Measurements from ENCODE around the gene PIGQ.

DNA sequence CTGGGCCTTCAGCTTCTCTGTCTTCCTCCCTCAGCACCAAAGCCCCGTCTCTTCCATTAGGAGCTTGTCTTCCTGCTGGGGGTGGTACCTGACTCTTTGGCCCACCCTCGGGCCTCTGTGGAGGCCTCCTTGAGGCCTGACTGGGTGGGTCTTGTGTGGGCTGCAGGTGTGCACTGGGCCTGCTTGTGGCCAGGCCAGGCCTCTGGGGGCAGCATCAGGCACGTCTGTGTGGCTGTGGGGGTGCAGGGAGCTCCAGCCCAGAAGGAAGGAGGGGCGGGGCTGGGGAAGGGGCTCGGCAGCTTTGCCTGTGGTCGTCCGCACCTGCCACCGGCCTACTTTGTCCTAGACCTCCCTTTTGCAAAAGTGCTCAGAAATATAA, 7.0 kb downstream of the PIGQ start:
- TF ChIP-seq, protein P1, sequence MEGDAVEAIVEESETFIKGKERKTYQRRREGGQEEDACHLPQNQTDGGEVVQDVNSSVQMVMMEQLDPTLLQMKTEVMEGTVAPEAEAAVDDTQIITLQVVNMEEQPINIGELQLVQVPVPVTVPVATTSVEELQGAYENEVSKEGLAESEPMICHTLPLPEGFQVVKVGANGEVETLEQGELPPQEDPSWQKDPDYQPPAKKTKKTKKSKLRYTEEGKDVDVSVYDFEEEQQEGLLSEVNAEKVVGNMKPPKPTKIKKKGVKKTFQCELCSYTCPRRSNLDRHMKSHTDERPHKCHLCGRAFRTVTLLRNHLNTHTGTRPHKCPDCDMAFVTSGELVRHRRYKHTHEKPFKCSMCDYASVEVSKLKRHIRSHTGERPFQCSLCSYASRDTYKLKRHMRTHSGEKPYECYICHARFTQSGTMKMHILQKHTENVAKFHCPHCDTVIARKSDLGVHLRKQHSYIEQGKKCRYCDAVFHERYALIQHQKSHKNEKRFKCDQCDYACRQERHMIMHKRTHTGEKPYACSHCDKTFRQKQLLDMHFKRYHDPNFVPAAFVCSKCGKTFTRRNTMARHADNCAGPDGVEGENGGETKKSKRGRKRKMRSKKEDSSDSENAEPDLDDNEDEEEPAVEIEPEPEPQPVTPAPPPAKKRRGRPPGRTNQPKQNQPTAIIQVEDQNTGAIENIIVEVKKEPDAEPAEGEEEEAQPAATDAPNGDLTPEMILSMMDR (IDR thresholded peaks at IDR 0.05), result no peak
- TF ChIP-seq POLR2AphosphoS5 (IDR thresholded peaks at IDR 0.05) (no peak), POLR2A (IDR thresholded peaks at IDR 0.05) (no peak), EP300 (IDR thresholded peaks at IDR 0.05) (no peak)
